T-helper 2 cell treated with Interferon-gamma antibody and Interleukin-4, amounts not matched to agents 100 ng/mL and 5 ng/mL, for 36 hours (primary cell): Measurements from ENCODE around the gene FMOD. TPM values are rescaled to one million over a fixed set of nuclear protein-coding genes. Genes with fewer than 3 reads are reported as not detected.
"Not testable (repeated sequence)": the region's sequence is repeated elsewhere in the genome, so short reads cannot be mapped to it uniquely, and the experiment has no call there.

ENCODE experiments used
- intact Hi-C: fragments of 100-400 bp; cut with micrococcal nuclease; formaldehyde crosslinking; loops from one replicate; pipeline ENCODE4 v1.15.1; 2023
- total RNA-seq: library from RNA; stranded (reverse); gene quantifications from 2 replicates; pipeline ENCODE4 v1.2.3, GENCODE V29; 2022

The FMOD gene
- total RNA-seq, 1 donor from 2014 or later: not detected

DNA sequence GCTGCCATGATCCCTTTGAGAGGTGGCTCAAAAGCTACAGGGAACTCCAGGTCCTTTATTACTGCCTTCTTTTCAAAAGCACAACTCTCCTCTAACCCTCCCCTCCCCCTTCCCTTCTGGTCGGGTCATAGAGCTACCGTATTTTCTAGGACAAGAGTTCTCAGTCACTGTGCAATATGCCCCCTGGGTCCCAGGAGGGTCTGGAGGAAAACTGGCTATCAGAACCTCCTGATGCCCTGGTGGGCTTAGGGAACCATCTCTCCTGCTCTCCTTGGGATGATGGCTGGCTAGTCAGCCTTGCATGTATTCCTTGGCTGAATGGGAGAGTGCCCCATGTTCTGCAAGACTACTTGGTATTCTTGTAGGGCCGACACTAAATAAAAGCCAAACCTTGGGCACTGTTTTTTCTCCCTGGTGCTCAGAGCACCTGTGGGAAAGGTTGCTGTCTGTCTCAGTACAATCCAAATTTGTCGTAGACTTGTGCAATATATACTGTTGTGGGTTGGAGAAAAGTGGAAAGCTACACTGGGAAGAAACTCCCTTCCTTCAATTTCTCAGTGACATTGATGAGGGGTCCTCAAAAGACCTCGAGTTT lies 42.5 kb downstream of the FMOD start:
- intact Hi-C loops: no loop called here

DNA sequence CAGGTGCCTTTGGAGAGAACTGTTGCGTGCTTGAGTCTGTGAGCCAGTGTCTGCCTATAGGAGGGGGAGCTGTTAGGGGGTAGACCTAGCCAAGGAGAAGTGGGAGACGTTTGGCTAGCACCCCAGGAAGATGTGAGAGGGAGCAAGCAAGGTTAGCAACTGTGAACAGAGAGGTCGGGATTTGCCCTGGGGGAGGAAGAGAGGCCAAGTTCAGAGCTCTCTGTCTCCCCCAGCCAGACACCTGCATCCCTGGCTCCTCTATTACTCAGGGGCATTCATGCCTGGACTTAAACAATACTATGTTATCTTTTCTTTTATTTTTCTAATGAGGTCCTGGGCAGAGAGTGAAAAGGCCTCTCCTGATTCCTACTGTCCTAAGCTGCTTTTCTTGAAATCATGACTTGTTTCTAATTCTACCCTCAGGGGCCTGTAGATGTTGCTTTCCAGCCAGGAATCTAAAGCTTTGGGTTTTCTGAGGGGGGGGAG lies 43.2 kb downstream of the FMOD start:
- intact Hi-C loops: no loop called here

DNA sequence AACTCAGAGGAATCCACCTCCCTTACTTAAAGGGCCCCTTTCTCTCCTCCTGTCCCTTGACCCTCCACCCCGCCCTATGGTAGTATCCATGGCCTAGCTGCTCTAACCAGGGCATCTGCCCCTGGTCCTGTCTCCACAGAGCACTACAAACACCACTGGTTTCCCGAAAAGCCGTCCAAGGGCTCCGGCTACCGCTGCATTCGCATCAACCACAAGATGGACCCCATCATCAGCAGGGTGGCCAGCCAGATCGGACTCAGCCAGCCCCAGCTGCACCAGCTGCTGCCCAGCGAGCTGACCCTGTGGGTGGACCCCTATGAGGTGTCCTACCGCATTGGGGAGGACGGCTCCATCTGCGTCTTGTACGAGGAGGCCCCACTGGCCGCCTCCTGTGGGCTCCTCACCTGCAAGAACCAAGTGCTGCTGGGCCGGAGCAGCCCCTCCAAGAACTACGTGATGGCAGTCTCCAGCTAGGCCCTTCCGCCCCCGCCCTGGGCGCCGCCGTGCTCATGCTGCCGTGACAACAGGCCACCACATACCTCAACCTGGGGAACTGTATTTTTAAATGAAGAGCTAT lies 43.9 kb downstream of the FMOD start:
- intact Hi-C loops: no loop called here

DNA sequence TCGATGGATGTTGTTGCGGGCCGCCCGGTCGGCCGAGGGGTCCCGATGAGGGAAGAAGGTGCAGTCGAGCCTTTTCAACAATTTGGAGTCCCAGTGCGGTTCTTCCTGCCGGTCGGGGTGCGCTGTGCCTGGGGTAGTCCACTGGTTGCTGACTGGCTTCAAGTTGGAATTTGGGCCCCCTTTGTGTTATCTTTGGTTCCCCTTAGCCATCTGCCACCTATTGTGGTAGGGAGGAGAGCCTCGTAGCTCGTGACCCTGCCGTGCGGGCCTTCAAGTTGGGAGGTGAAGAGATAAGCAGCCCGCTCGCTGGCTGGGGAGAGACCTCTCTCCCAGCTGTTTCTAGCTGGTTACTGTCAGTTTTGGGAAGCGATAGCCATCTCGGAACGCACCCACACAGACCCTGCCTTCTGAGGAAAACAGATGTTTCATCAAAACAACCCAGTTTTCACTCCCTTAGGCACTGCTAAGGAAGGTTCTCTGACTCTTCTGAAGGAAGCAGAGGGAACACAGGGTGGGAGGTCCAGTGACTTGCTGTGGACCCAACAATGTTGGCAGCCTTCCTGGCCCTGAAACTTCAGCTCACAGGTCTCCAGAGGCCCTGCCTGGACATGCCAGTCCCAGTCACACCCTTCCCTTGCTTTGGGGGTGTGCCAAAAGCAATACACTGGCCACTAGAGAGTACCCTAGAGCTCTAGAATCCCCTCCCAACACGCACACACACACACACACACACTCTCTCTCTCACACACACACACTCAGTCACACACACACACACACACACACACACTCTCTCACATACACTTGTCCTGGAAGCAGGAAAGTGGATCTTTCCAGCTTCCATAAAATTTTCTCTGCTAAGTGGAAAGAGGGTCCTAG lies 44.6 kb downstream of the FMOD start:
- intact Hi-C loops: no loop called here

DNA sequence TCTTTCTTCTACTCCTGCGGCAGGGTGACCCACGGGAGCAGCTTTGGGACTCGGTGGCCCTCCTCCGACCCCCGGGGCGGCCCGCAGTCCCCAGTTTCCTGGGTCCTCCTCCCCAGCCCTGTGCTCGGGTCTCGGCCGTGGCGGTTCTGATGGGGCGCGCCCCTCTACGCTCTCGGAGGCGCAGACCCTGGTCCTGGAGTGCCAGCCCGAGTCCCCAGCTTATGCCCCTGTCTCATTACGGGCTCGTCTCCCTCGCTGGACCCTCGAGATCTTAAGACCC lies 45.2 kb downstream of the FMOD start:
- intact Hi-C loops: loop anchor here (1.0 kb wide), 5 partner anchors 16 to 33 kb away; no protein-coding TSS in a partner anchor

DNA sequence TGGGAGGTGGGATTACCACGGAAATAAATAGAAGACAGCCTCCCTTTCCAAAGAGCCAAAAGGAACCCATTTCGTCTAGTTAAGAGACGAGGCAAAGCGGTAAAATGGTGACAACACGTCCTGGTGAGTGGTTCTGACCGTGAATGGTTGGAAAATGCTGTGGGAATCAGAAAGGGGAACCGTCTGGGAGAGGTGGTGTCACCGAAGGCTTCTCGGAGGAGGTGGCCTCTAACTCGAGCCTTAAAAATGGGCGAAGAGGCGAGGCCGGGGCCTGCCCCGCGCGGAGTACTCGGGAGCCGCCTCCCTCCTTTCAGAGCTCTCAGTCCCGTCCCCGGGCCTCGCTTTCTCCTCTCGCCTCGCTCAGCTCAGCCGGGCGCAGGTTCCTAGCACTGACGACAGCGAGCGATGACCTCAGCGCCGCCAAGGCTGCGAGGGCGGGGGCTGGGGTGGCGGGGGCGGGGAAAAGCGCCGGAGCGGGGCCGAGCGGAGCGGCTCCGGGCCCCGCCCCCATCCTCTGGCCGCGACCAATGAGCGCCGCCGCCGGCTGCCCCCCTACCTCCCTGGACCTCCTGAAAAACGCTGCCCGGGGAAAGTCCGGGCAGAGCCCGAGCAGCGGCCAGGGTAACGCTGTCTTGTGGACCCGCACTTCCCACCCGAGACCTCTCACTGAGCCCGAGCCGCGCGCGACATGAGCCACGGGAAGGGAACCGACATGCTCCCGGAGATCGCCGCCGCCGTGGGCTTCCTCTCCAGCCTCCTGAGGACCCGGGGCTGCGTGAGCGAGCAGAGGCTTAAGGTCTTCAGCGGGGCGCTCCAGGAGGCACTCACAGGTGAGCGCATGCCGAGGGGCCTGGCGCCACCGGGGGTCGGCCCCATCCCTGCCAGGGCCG lies 45.8 kb downstream of the FMOD start, which contains the start of gene BTG2:
TSS of gene BTG2 (plus strand) at position 601 of the 890 bp plus-strand sequence. CDS start at position 689, 88 bp downstream.
- intact Hi-C loops: loop anchor here (1.0 kb wide), 5 partner anchors 16 to 33 kb away; no protein-coding TSS in a partner anchor

DNA sequence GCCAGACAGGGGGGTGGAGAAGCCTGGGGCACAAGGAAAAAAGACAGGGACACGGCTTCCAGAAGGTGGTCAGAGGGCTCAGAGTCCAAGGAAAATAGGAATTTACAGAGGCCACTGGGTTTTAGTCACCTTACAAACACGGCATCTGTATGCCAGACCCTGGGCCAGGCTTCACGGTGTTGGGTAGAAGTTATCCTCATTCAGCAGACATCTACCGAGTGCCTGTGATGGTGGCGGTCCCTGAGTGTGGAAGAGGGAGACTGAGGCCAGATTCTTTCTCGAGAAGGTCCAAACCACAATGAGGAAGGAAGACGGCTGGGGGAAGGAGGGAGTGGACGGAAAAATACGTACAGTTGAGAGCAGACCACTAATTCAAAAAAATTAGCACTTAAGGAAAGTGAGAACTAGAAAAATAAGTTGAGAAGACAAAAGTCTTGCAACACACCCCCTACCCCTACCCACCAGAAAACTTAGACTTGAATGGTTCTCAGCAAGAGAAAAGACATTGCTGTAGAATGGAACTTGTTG lies 46.5 kb downstream of the FMOD start:
- intact Hi-C loops: no loop called here

DNA sequence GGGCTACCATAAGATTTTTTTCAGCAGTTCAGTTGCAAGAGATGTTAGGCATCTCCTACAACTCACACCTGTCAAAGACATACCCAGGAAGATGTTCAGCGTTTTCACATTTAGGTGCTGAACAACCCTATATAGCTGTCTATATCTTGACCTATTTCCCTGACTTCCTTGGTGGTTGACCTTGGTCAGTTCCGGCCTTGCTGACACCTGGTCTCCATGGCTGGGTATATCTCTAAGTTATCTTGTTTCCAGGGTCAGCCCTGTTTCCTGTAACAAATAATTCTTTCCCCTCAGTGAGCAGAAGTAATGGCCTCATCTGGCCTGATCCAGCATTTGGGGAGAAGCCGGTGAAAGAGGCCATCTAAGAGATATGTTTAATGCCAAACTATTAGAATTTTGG lies 48.0 kb downstream of the FMOD start:
- intact Hi-C loops: no loop called here

DNA sequence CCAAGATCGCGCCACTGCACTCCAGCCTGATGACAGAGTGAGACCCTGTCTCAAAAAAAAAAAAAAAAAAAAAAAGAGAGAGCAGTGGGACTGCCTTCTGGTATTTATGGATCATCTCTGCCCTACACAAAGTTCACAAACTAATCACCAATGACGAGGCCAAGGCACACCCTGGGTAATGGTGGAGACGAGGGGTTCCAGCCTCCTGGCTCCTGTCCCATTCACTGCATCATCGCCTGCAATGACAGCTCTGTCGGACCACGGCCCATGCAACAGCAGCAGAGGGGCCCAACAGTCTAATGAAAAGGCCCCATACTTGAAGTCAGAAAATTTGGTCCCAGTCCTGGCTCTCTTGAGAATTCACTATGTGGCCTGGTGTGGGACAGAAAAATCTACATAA lies 48.5 kb downstream of the FMOD start:
- intact Hi-C loops: no loop called here

DNA sequence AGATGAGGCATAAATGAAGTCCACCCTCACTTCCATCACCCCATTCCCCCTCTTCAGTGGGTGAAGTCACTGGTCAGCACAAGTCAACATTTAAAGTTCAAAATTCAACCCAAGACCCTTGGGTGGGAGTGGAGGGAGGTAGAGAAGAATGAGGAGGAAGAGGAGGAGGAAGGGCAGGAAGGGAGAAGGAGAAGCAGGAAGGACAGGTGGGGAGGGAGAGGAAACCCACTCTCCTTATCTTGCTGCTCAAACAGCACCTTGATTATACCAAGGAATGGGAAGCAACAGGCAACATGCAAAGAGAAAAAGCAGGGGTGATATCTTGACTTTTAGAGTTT lies 49.6 kb downstream of the FMOD start:
- intact Hi-C loops: no loop called here

DNA sequence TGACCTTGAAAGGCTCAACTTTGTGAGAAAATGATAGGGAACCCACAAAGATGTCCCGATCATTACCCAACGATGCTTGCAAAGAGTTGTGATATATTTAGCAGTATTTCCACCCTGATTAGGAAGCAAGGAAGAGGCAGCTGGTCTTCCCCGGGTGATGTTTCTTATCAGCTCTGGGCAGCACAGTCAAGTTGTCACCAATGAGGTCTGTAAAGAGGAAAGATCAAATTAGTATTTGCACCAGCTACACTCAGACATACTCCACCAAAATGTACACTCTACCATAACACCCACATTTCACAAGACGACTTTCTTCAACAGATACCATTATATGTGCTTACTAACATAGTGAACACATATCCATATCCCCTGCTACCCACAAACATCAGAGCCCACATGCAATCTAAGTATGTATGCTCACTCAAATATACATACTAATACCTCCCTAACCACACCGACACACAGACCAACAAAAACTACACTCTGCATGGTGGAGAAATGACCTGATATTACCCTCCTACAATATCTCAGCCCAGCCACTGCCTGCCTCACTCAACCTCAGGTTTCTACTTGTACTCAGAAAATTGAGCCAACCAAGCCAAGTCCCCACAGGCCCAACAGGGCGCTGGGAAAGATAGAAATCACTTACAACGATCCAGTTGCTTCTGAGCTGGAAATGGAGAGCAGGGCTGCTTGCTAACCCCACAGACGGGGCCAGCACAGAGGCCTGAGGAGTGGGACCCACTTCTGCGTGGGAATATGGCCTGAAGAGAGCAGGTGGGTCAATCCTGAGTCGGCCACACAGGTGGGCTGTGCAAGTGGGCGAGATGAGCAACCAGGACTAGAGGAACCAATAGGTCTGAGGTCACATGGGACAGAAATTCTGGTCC lies 50.2 kb downstream of the FMOD start:
- intact Hi-C loops: no loop called here

DNA sequence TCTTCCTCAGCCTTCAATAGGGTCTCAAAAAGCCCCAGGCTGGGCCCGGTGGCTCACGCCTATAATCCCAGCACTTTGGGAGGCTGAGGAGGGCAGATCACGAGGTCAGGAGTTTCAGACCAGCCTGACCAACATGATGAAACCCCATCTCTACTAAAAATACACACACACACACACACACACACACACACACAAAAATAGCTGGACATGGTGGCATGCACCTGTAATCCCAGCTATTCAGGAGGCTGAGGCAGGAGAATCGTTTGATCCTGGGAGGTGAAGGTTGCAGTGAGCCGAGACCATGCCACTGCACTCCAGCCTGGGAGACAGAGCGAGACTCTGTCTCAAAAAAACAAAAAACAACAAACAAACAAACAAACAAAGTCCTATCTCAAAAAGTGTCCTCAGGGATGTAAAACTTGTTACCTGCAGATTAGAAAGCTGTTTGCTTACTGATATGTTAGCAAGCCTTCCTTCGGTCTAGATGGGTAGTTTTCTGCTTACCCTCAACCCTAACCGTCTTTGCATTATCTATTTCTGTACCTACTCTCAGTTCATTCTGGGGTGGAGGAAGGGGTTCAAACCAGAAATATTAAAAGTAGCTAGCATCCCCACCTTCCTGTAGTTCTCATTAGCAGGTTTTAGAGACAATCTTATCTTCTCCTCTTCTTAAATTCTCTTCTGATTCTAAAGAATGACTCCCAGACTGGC lies 51.0 kb downstream of the FMOD start:
- intact Hi-C loops: not testable (repeated sequence)

DNA sequence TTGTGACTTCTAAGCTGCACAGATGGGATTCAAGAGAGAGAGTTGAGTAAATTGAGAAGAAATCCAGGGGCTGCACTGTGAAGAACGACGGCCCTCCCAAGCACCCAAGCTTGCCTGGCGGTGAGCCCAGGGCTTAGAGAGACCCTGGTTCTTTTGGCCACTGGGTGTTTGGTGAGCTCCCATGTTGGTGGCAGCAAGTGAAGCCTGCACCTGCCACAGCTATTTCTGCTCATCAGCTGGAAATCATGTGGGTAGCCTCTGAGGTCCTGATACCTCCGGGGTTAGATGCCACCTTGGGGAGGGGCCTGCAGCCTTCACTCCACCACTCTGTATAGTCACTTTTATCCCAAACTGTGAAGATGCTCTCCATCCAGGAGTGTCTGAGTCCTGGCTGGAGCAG lies 51.8 kb downstream of the FMOD start:
- intact Hi-C loops: no loop called here

DNA sequence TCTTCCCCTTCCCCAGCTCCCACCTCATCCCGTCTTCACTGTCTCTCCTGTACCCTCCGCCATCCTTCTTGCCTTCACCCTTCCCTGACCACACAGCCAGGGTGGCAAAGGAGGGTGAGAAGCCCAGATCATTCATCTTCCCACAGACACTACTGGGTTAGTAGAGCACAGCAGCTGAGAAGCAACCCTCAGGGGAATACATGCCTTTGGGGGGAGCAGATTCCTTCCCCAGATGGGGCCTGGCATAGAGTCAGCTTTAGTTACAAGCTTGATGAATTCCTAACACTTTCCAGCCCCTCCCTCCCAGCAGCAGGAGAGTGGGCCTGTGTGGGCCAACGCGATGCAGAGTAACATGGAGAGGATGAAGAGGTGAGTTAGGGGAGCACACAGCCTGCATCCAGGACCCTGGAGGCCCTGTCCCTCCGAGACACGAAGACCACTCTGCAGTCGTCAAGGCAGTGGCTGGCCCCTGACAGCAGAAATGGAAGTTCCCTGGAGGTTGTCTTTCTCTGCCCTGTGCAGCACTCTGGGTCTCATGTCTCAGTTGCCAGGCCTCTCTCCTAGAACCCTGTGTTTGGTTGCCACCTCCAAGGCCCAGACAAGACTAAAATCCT lies 54.4 kb downstream of the FMOD start:
- intact Hi-C loops: no loop called here

DNA sequence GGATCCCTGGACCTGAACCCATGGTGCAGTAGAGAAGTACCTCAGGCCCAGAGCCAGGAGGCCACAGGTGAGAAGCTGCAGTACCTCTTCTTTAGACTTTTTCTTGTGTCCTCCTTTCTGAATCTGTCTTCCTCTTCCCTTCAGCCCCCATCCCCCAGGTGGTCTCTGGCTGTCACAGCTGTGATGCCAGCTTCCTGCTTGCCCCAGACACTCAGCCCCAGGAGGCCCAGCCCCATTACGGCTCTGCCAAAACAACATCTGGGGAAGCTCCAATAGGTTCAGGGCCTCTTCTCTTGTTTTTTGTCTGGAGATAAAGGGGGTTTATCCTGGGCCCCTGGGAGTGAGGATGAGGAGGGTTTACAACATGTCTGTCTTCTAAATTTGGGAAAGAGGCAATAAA lies 55.1 kb downstream of the FMOD start:
- intact Hi-C loops: no loop called here

DNA sequence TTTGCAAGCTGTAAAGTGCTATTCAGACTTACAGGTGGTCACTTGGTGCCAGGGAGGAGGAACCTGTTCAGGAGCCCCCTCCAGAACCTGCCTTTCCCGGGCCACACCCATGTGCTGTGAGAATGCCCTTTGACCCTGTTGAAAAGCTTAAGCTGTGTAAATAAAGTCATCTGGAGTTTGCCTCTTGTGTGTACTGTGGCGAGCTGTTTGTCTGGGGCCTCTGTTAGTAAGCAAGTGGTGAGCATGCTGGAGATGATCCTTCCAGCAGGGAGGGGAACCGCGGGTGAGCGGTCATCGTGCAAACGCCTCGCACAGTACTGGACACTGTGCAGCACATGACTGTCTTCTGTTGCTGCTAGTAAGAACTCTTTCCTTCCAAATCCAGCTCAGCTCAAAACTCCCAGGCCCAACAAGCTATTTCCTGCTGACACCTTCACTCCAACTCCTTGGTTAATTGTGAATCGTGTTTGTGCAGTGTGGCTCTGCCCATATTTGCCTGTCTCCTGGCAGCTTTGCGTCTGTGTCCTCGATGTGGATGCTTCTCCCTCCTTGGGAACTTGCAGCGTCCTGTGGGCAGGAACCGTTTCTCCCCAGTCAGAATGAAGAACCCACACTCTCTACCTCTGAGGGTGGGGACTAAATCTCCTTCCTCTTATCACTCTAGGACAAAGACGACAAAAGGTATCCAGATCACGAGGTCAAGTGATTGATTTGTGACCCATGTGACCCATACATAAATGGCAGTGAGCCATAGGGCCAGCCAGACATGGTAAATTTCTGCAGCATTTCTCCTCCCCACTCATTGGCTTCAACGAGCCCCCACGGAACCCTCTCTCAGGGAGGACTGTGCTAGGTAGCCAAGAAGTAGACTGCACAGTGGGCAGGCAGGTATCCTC lies 59.5 kb downstream of the FMOD start:
- intact Hi-C loops: no loop called here
